Measurements from ENCODE around the gene SND1.
A peak's percentile ranks its signal among the peaks of the same experiment; 100 is the strongest.

SND1 gene

GRCh38 chr7:128132426-128133069, 480.6 kb downstream of the SND1 start:
- no peak overlapping the region for H3K27ac ChIP-seq
- H3K9ac ChIP-seq (ENCODE audit: insufficient read length), result no peak overlapping the region
- H3K4me3 ChIP-seq, result no peak overlapping the region
- TF ChIP-seq FOXP2 (optimal IDR thresholded peaks at IDR 0.05; ENCODE audit: control extremely low read depth, extremely low read length, insufficient read depth), result no peak
- TF ChIP-seq EZH2 (IDR thresholded peaks at IDR 0.05), result no peak
- TF ChIP-seq POLR2AphosphoS5 (IDR thresholded peaks at IDR 0.05; ENCODE audit: borderline replicate concordance, low read depth, low read length), result no peak
- no peaks in the 10 kb centered on the region for H3K9me3 ChIP-seq (ENCODE audit: low read depth, low read length)
- H3K36me3 ChIP-seq (ENCODE audit: insufficient read depth, low read length), result no peaks in the 10 kb centered on the region
- no peak for DNase-seq (ENCODE audit: low read depth, low spot score)

- H3K4me3 ChIP-seq, result no peak overlapping the region
- no peaks in the 10 kb centered on the region for H3K9me3 ChIP-seq (ENCODE audit: low read depth, low read length)
- TF ChIP-seq FOXP2 (optimal IDR thresholded peaks at IDR 0.05; ENCODE audit: control extremely low read depth, extremely low read length, insufficient read depth) (no peak), POLR2AphosphoS5 (IDR thresholded peaks at IDR 0.05; ENCODE audit: borderline replicate concordance, low read depth, low read length) (no peak), EZH2 (IDR thresholded peaks at IDR 0.05) (no peak)
- no peak for DNase-seq (ENCODE audit: low read depth, low spot score)
- H3K27ac ChIP-seq, result no peak overlapping the region
- H3K36me3 ChIP-seq (ENCODE audit: insufficient read depth, low read length), result no peaks in the 10 kb centered on the region
- H3K9ac ChIP-seq (ENCODE audit: insufficient read length), result no peak overlapping the region
Observed at GRCh38 chr7:128135159-128135514, 483.1 kb downstream of the SND1 start.

- TF ChIP-seq POLR2AphosphoS5 (IDR thresholded peaks at IDR 0.05; ENCODE audit: borderline replicate concordance, low read depth, low read length) (no peak), EZH2 (IDR thresholded peaks at IDR 0.05) (no peak), FOXP2 (optimal IDR thresholded peaks at IDR 0.05; ENCODE audit: control extremely low read depth, extremely low read length, insufficient read depth) (no peak)
- Histone ChIP-seq H3K36me3 (ENCODE audit: insufficient read depth, low read length) (no peaks in the 10 kb centered on the region), H3K27ac (no peak overlapping the region), H3K4me3 (peak overlapping the region; percentile 79), H3K9me3 (ENCODE audit: low read depth, low read length) (no peaks in the 10 kb centered on the region), H3K9ac (ENCODE audit: insufficient read length) (peak overlapping the region; percentile 66)
- DNase-seq (ENCODE audit: low read depth, low spot score), result peak; percentile 59
Observed at GRCh38 chr7:128135515-128136214, 483.7 kb downstream of the SND1 start.

GRCh38 chr7:128136215-128136597, 484.2 kb downstream of the SND1 start:
- TF ChIP-seq EZH2 (IDR thresholded peaks at IDR 0.05) (no peak), POLR2AphosphoS5 (IDR thresholded peaks at IDR 0.05; ENCODE audit: borderline replicate concordance, low read depth, low read length) (no peak), FOXP2 (optimal IDR thresholded peaks at IDR 0.05; ENCODE audit: control extremely low read depth, extremely low read length, insufficient read depth) (no peak)
- Histone ChIP-seq H3K4me3 (peak overlapping the region; percentile 79), H3K36me3 (ENCODE audit: insufficient read depth, low read length) (no peaks in the 10 kb centered on the region), H3K9ac (ENCODE audit: insufficient read length) (peak overlapping the region; percentile 66), H3K9me3 (ENCODE audit: low read depth, low read length) (no peaks in the 10 kb centered on the region), H3K27ac (no peak overlapping the region)
- DNase-seq (ENCODE audit: low read depth, low spot score), result no peak

GRCh38 chr7:128137181-128137580, 485.2 kb downstream of the SND1 start:
- no peak for DNase-seq (ENCODE audit: low read depth, low spot score)
- H3K9me3 ChIP-seq (ENCODE audit: low read depth, low read length), result no peaks in the 10 kb centered on the region
- no peak for TF ChIP-seq EZH2 (IDR thresholded peaks at IDR 0.05)
- no peak for TF ChIP-seq FOXP2 (optimal IDR thresholded peaks at IDR 0.05; ENCODE audit: control extremely low read depth, extremely low read length, insufficient read depth)
- no peak for TF ChIP-seq POLR2AphosphoS5 (IDR thresholded peaks at IDR 0.05; ENCODE audit: borderline replicate concordance, low read depth, low read length)
- no peaks in the 10 kb centered on the region for H3K36me3 ChIP-seq (ENCODE audit: insufficient read depth, low read length)
- H3K4me3 ChIP-seq, result no peak overlapping the region
- no peak overlapping the region for H3K27ac ChIP-seq
- H3K9ac ChIP-seq (ENCODE audit: insufficient read length), result no peak overlapping the region

GRCh38 chr7:128139406-128139805, 487.4 kb downstream of the SND1 start:
- TF ChIP-seq FOXP2 (optimal IDR thresholded peaks at IDR 0.05; ENCODE audit: control extremely low read depth, extremely low read length, insufficient read depth) (no peak), EZH2 (IDR thresholded peaks at IDR 0.05) (no peak), POLR2AphosphoS5 (IDR thresholded peaks at IDR 0.05; ENCODE audit: borderline replicate concordance, low read depth, low read length) (no peak)
- no peak overlapping the region for H3K4me3 ChIP-seq
- no peaks in the 10 kb centered on the region for H3K9me3 ChIP-seq (ENCODE audit: low read depth, low read length)
- no peak overlapping the region for H3K9ac ChIP-seq (ENCODE audit: insufficient read length)
- no peak overlapping the region for H3K27ac ChIP-seq
- no peak for DNase-seq (ENCODE audit: low read depth, low spot score)
- no peaks in the 10 kb centered on the region for H3K36me3 ChIP-seq (ENCODE audit: insufficient read depth, low read length)

- no peaks in the 10 kb centered on the region for H3K9me3 ChIP-seq (ENCODE audit: low read depth, low read length)
- DNase-seq (ENCODE audit: low read depth, low spot score), result no peak
- TF ChIP-seq POLR2AphosphoS5 (IDR thresholded peaks at IDR 0.05; ENCODE audit: borderline replicate concordance, low read depth, low read length) (no peak), EZH2 (IDR thresholded peaks at IDR 0.05) (no peak), FOXP2 (optimal IDR thresholded peaks at IDR 0.05; ENCODE audit: control extremely low read depth, extremely low read length, insufficient read depth) (no peak)
- no peak overlapping the region for H3K4me3 ChIP-seq
- H3K27ac ChIP-seq, result no peak overlapping the region
- H3K9ac ChIP-seq (ENCODE audit: insufficient read length), result no peak overlapping the region
- H3K36me3 ChIP-seq (ENCODE audit: insufficient read depth, low read length), result no peaks in the 10 kb centered on the region
Observed at GRCh38 chr7:128141683-128142195, 489.7 kb downstream of the SND1 start.
